HepG2 (cell line): Measurements from ENCODE around the gene LEMD2. TPM values are rescaled to one million over a fixed set of nuclear protein-coding genes. Genes with fewer than 3 reads are reported as not detected.

Experiments used
- ARHGAP35 ChIP-seq: sonication (generic); formaldehyde crosslinking; IDR thresholded peaks from 2 replicates; pipeline ENCODE4 v1.9.0; 2022; ENCODE audit warnings: mild to moderate bottlenecking, inconsistent platforms, moderate library complexity, missing genetic modification reagents, borderline replicate concordance
- CBX2 ChIP-seq, 2 experiments: fragments of 200-600 bp in 1 of 2; sonication (generic); formaldehyde crosslinking in 1 of 2; IDR thresholded peaks; 2 replicates each; pipeline versions ENCODE4 v1.7.0 to v1.8.1; 2018 to 2022; ENCODE audit warnings: low read depth in 2 of 2, low read length in 1 of 2, mild to moderate bottlenecking in 1 of 2, missing genetic modification reagents in 1 of 2
- GATAD1 ChIP-seq: IDR thresholded peaks from 2 replicates; pipeline ENCODE4 v1.6.1; 2016; ENCODE audit warnings: missing genetic modification reagents, missing compliant biosample characterization
- HDAC2 ChIP-seq: sonication (generic); formaldehyde crosslinking; IDR thresholded peaks from 2 replicates; pipeline ENCODE4 v1.4.0; 2020; ENCODE audit warnings: missing genetic modification reagents
- KMT2A ChIP-seq: sonication (generic); formaldehyde crosslinking; IDR thresholded peaks from 2 replicates; pipeline ENCODE4 v1.4.0; 2020; ENCODE audit warnings: missing genetic modification reagents
- MZF1 ChIP-seq: sonication (generic); formaldehyde crosslinking; IDR thresholded peaks from 2 replicates; pipeline ENCODE4 v1.8.1; 2023; ENCODE audit warnings: mild to moderate bottlenecking, missing genetic modification reagents, borderline replicate concordance
- PAWR ChIP-seq: sonication (generic); formaldehyde crosslinking; IDR thresholded peaks from 2 replicates; pipeline ENCODE4 v1.4.0; 2020; ENCODE audit warnings: missing genetic modification reagents, mild to moderate bottlenecking, borderline replicate concordance
- SIN3B ChIP-seq: fragments of 150-350 bp; IDR thresholded peaks from 2 replicates; pipeline ENCODE4 v1.6.1; 2014; ENCODE audit warnings: low read length
- SNAPC2 ChIP-seq: sonication (generic); formaldehyde crosslinking; IDR thresholded peaks from 2 replicates; pipeline ENCODE4 v1.8.1; 2022; ENCODE audit warnings: mild to moderate bottlenecking, missing genetic modification reagents
- SOX13 ChIP-seq, 3 experiments: fragments of 450-650 bp in 1 of 3; sonication (generic) in 1 of 3; formaldehyde crosslinking in 1 of 3; IDR thresholded peaks in 2 of 3; conservative IDR thresholded peaks in 1 of 3; 2 replicates each; pipeline versions ENCODE4 v1.5.0 to v1.6.1; 2016 to 2020; ENCODE audit warnings: antibody characterized with exemption in 1 of 3, mild to moderate bottlenecking in 1 of 3, missing compliant biosample characterization in 1 of 3, missing genetic modification reagents in 1 of 3, moderate library complexity in 1 of 3
- SYNCRIP ChIP-seq: fragments of 200-400 bp; formaldehyde crosslinking; IDR thresholded peaks from 2 replicates; pipeline ENCODE4 v1.6.1; 2018; ENCODE audit warnings: mild to moderate bottlenecking, low read depth, low read length; ENCODE audit not compliant: insufficient read depth
- TIGD3 ChIP-seq: sonication (generic); formaldehyde crosslinking; IDR thresholded peaks from 2 replicates; pipeline ENCODE4 v1.5.1; 2020; ENCODE audit warnings: mild to moderate bottlenecking, missing genetic modification reagents, borderline replicate concordance
- TP53 ChIP-seq: sonication (generic); formaldehyde crosslinking; conservative IDR thresholded peaks from 2 replicates; pipeline ENCODE4 v1.4.0; 2020; ENCODE audit warnings: missing genetic modification reagents
- YY1 ChIP-seq: IDR thresholded peaks from 2 replicates; pipeline ENCODE4 v1.6.1; 2011; ENCODE audit warnings: low read length, low read depth, moderate library complexity, mild to moderate bottlenecking; ENCODE audit not compliant: insufficient read depth, insufficient replicate concordance
- ZBTB33 ChIP-seq: sonication (generic); formaldehyde crosslinking; IDR thresholded peaks from 2 replicates; pipeline ENCODE4 v1.4.0; 2020; ENCODE audit warnings: missing genetic modification reagents
- ZNF33B ChIP-seq: sonication (generic); formaldehyde crosslinking; IDR thresholded peaks from 2 replicates; pipeline ENCODE4 v1.5.1; 2020; ENCODE audit warnings: mild to moderate bottlenecking, missing genetic modification reagents
- ZNF343 ChIP-seq: sonication (generic); formaldehyde crosslinking; IDR thresholded peaks from 2 replicates; pipeline ENCODE4 v1.4.0; 2020; ENCODE audit warnings: mild to moderate bottlenecking, missing genetic modification reagents
- ZNF350 ChIP-seq: sonication (generic); formaldehyde crosslinking; IDR thresholded peaks from 2 replicates; pipeline ENCODE4 v1.4.0; 2020; ENCODE audit warnings: mild to moderate bottlenecking, low read depth, missing genetic modification reagents, borderline replicate concordance
- ZNF589 ChIP-seq: sonication (generic); formaldehyde crosslinking; conservative IDR thresholded peaks from 2 replicates; pipeline ENCODE4 v1.8.0; 2022; ENCODE audit warnings: mild to moderate bottlenecking, moderate library complexity, missing genetic modification reagents
- ZNF674 ChIP-seq: sonication (generic); formaldehyde crosslinking; IDR thresholded peaks from 2 replicates; pipeline ENCODE4 v1.5.0; 2020; ENCODE audit warnings: low read depth, mild to moderate bottlenecking, missing genetic modification reagents
- ZNF75D ChIP-seq: sonication (generic); formaldehyde crosslinking; IDR thresholded peaks from 2 replicates; pipeline ENCODE4 v1.8.1; 2023; ENCODE audit warnings: missing genetic modification reagents, mild to moderate bottlenecking, borderline replicate concordance
- ZNF850 ChIP-seq: sonication (generic); formaldehyde crosslinking; conservative IDR thresholded peaks from 2 replicates; pipeline ENCODE4 v1.9.0; 2021; ENCODE audit warnings: mild to moderate bottlenecking, missing genetic modification reagents
- polyA plus RNA-seq, 8 experiments: library from polyadenylated mRNA; depleted of rRNA in 3 of 8; stranded (reverse) in 7 of 8; unstranded in 1 of 8; fragments of >200 nt; fragmentation: Illumina TruSeq in 4 of 8; extraction: Trizol in 4 of 8; gene quantifications; 2 replicates each; pipeline versions ENCODE4 v1.2.1 to v1.2.3, GENCODE V29; 2011 to 2016; ENCODE audit warnings: low read depth in 4 of 8, missing spikeins in 1 of 8, mixed read lengths in 1 of 8; ENCODE audit not compliant: insufficient read depth in 1 of 8
- total RNA-seq, 5 experiments: library from RNA; depleted of rRNA; stranded (reverse); fragments of >200 nt; fragmentation: Illumina TruSeq; extraction: Trizol; gene quantifications; 2 replicates each; pipeline ENCODE4 v1.2.3, GENCODE V29; 2016; ENCODE audit warnings: low read depth in 1 of 5

The LEMD2 gene
- total and polyA plus RNA-seq, 2 of the 13 experiments (the other 11 are each of a cell fraction or from before 2014, with no cell fraction given) = 45.2 to 62.9 TPM

DNA sequence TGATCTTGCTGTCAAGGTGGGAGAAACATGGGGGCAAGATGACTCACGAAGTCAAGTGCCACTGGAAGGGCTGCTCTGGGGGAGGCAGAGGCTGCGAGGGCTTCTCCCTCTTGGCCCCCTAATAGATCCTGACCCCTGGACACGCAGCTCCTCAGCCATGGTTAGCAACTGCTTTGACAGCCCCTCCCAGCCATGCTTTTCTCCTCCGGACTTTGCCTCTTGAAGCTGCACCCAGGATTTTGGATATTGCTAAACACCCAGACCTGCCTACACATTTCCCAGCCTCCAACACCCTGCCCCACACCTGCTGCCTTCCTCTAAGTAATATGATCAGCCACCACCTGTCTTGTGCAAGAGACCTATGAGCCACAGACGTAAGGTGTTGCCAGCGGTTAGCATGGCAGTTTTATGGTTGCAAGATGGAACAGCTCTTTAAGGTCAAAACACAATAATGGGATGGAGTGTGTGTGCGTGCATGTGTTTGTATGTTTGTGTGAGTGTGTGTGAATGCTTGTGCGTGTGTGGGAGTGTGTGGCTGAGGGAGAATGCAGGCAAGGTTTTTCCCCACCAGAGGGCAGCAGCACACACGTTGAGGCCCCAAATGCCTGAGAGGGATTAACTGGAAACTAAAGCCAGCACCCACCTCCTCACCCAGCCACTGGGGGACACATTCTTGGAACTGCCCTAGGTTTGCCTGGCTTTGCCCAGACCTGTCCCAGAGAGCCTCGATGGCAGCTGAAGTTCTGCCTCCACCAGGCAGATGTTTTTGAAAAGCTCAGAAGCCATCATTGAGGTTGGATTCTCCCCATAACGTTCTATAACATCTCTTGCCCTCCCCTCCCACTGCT lies 44.7 kb downstream of the LEMD2 start (continued):
- peak; percentile 41 for TF ChIP-seq YY1
- TF ChIP-seq SIN3B = no peak
- TF ChIP-seq ZNF589 (CRISPR knock-in tag) = no peak
- TF ChIP-seq TIGD3 = no peak
- no peak for TF ChIP-seq SYNCRIP
- no peak for TF ChIP-seq SNAPC2 (CRISPR knock-in tag)
- TF ChIP-seq ZNF33B = 0 out of 2 replicates have a peak, but pooled peaks have one; percentile 66
- peak; percentile 61; the same call in 1 of the 2 replicates for TF ChIP-seq GATAD1 (CRISPR knock-in tag)
- TF ChIP-seq MZF1 = no peak
- TF ChIP-seq ZNF350 (CRISPR knock-in tag) = peak; percentile 51; the same call in 1 of the 2 replicates
- no peak for TF ChIP-seq ZNF674
- TF ChIP-seq SOX13 (IDR thresholded peaks at IDR 0.05) = no peak
- TF ChIP-seq SOX13 (CRISPR knock-in tag; conservative IDR thresholded peaks at IDR 0.05 in 1 of 2, IDR thresholded peaks at IDR 0.05 in 1 of 2) = peak in 1 of 2 experiments; percentile 32; a peak in 1 of 4 replicates
- TF ChIP-seq KMT2A (CRISPR knock-in tag) = no peak
- TF ChIP-seq PAWR (CRISPR knock-in tag) = no peak
- peak; percentile 16; the same call in 1 of the 2 replicates for TF ChIP-seq ZBTB33 (CRISPR knock-in tag)
- no peak for TF ChIP-seq ZNF343 (CRISPR knock-in tag)
- no peak for TF ChIP-seq ZNF75D
- TF ChIP-seq ARHGAP35 (CRISPR knock-in tag) = no peak
- TF ChIP-seq TP53 (CRISPR knock-in tag) = no peak
- no peak for TF ChIP-seq CBX2 (IDR thresholded peaks at IDR 0.05; ENCODE audit: low read depth, low read length)
- no peak for TF ChIP-seq CBX2 (CRISPR knock-in tag; IDR thresholded peaks at IDR 0.05; ENCODE audit: low read depth)
- no peak for TF ChIP-seq ZNF850 (CRISPR knock-in tag)
- peak; percentile 30; the same call in 1 of the 2 replicates for TF ChIP-seq HDAC2 (CRISPR knock-in tag)
